ENCODE results near the gene F13A1.

- no peak for TF ChIP-seq POLR2A (IDR thresholded peaks at IDR 0.05)
- no peak for TF ChIP-seq CTCF (IDR thresholded peaks at IDR 0.05)
These were observed 2.4 kb downstream of the F13A1 start for GRCh38 chr6:6317825-6318733.
